H9 (cell line): ENCODE measurements around the gene DYRK4. TPM values are rescaled to one million over a fixed set of nuclear protein-coding genes. Genes with fewer than 3 reads are reported as not detected.

Source experiments
- DNase-seq: peaks from one replicate; pipeline ENCODE4 v3.0.0-alpha.2; 2017
- H2AFZ ChIP-seq: one replicate; pipeline ENCODE4 v1.6.1; 2013; ENCODE audit warnings: mild to moderate bottlenecking, low read length, control low read depth, moderate library complexity
- H2AK5ac ChIP-seq: 2 replicates; pipeline ENCODE4 v1.6.1; 2013; ENCODE audit warnings: low read length, control low read depth, mixed read lengths; ENCODE audit not compliant: insufficient read length
- H2BK120ac ChIP-seq: one replicate; pipeline ENCODE4 v1.6.1; 2013; ENCODE audit warnings: low read depth, mild to moderate bottlenecking, low read length, control low read depth, inconsistent platforms; ENCODE audit not compliant: poor library complexity, severe bottlenecking
- H2BK12ac ChIP-seq: 2 replicates; pipeline ENCODE4 v1.6.1; 2013; ENCODE audit warnings: low read length, control low read depth, mixed read lengths, low read depth; ENCODE audit not compliant: insufficient read length
- H2BK15ac ChIP-seq: 2 replicates; pipeline ENCODE4 v1.6.1; 2013; ENCODE audit warnings: low read depth, low read length, control low read depth
- H2BK20ac ChIP-seq: one replicate; pipeline ENCODE4 v1.6.1; 2013; ENCODE audit warnings: low read depth, mild to moderate bottlenecking, low read length, control low read depth, inconsistent platforms; ENCODE audit not compliant: poor library complexity, severe bottlenecking
- H2BK5ac ChIP-seq: 2 replicates; pipeline ENCODE4 v1.6.1; 2013; ENCODE audit warnings: low read length, control low read depth, mixed read lengths; ENCODE audit not compliant: insufficient read length
- H3K14ac ChIP-seq: 2 replicates; pipeline ENCODE4 v1.6.1; 2013; ENCODE audit warnings: low read length, control low read depth; ENCODE audit not compliant: insufficient read depth
- H3K18ac ChIP-seq: 2 replicates; pipeline ENCODE4 v1.6.1; 2013; ENCODE audit warnings: low read depth, mild to moderate bottlenecking, mixed read lengths, low read length, control low read depth; ENCODE audit not compliant: insufficient read length
- H3K23ac ChIP-seq: 2 replicates; pipeline ENCODE4 v1.6.1; 2013; ENCODE audit warnings: low read length, control low read depth, mixed read lengths, low read depth; ENCODE audit not compliant: insufficient read length
- H3K23me2 ChIP-seq: 2 replicates; pipeline ENCODE4 v1.6.1; 2013; ENCODE audit warnings: low read depth, mild to moderate bottlenecking, mixed read lengths, low read length, control low read depth; ENCODE audit not compliant: insufficient read length, poor library complexity, severe bottlenecking
- H3K27ac ChIP-seq: 2 replicates; pipeline ENCODE4 v1.5.1; 2013; ENCODE audit warnings: low read length, control low read depth, mixed read lengths, low read depth; ENCODE audit not compliant: insufficient read length
- H3K27me3 ChIP-seq: 2 replicates; pipeline ENCODE4 v1.6.1; 2013; ENCODE audit warnings: low read length, control low read depth, inconsistent platforms; ENCODE audit not compliant: insufficient read depth
- H3K4ac ChIP-seq: 2 replicates; pipeline ENCODE4 v1.6.1; 2013; ENCODE audit warnings: low read depth, mild to moderate bottlenecking, control low read depth, inconsistent platforms, low read length, moderate library complexity
- H3K4me1 ChIP-seq: 2 replicates; pipeline ENCODE4 v1.6.1; 2013; ENCODE audit warnings: low read length, control low read depth, inconsistent platforms; ENCODE audit not compliant: insufficient read depth
- H3K4me2 ChIP-seq: 2 replicates; pipeline ENCODE4 v1.6.1; 2013; ENCODE audit warnings: low read length, control low read depth, mixed read lengths; ENCODE audit not compliant: insufficient read length, insufficient read depth
- H3K56ac ChIP-seq: 2 replicates; pipeline ENCODE4 v1.6.1; 2013; ENCODE audit warnings: low read depth, mild to moderate bottlenecking, mixed read lengths, low read length, control low read depth; ENCODE audit not compliant: insufficient read length
- H3K79me1 ChIP-seq: 2 replicates; pipeline ENCODE4 v1.6.1; 2013; ENCODE audit warnings: low read depth, mild to moderate bottlenecking, moderate library complexity, low read length, control low read depth, inconsistent platforms; ENCODE audit not compliant: insufficient read depth, poor library complexity, severe bottlenecking
- H3K79me2 ChIP-seq: 2 replicates; pipeline ENCODE4 v1.6.1; 2013; ENCODE audit warnings: low read length, control low read depth, inconsistent platforms; ENCODE audit not compliant: insufficient read depth
- H3K9ac ChIP-seq: 2 replicates; pipeline ENCODE4 v1.6.1; 2013; ENCODE audit warnings: low read length, control low read depth, mixed read lengths; ENCODE audit not compliant: insufficient read length; ENCODE audit errors: extremely low read depth
- H3K9me3 ChIP-seq: one replicate; pipeline ENCODE4 v1.6.1; 2013; ENCODE audit warnings: low read depth, low read length, inconsistent platforms; ENCODE audit not compliant: control insufficient read depth
- H3T11ph ChIP-seq: one replicate; pipeline ENCODE4 v1.6.1; 2013; ENCODE audit warnings: mild to moderate bottlenecking, low read length, control low read depth, inconsistent platforms
- H4K20me1 ChIP-seq: one replicate; pipeline ENCODE4 v1.6.1; 2013; ENCODE audit not compliant: control insufficient read depth, insufficient read length, insufficient read depth
- H4K5ac ChIP-seq: 2 replicates; pipeline ENCODE4 v1.6.1; 2013; ENCODE audit warnings: low read depth, mild to moderate bottlenecking, mixed read lengths, low read length, control low read depth; ENCODE audit not compliant: insufficient read length
- H4K8ac ChIP-seq: replicated peaks from 2 replicates; pipeline ENCODE4 v1.6.1; 2013; ENCODE audit warnings: low read length, control low read depth, mixed read lengths, low read depth; ENCODE audit not compliant: insufficient read length
- H4K91ac ChIP-seq: 2 replicates; pipeline ENCODE4 v1.6.1; 2013; ENCODE audit warnings: low read depth, mild to moderate bottlenecking, moderate library complexity, mixed read lengths, low read length, control low read depth; ENCODE audit not compliant: insufficient read length
- H3K27ac Mint-ChIP-seq, 3 experiments: 2 replicates in 2 of 3; 3 replicates in 1 of 3; pipeline ENCODE4 v1.8.0; 2020 to 2021; ENCODE audit warnings: mixed read lengths in 3 of 3, mild to moderate bottlenecking in 1 of 3, moderate library complexity in 1 of 3
- H3K27me3 Mint-ChIP-seq: 2 replicates; pipeline ENCODE4 v1.8.0; 2021; ENCODE audit warnings: low read depth, mild to moderate bottlenecking, moderate library complexity, mixed read lengths
- H3K36me3 Mint-ChIP-seq, 3 experiments: 2 replicates in 2 of 3; 3 replicates in 1 of 3; pipeline ENCODE4 v1.8.0; 2020 to 2021; ENCODE audit warnings: low read depth in 3 of 3, mixed read lengths in 3 of 3; ENCODE audit not compliant: insufficient read depth in 1 of 3
- H3K4me1 Mint-ChIP-seq, 2 experiments: 2 replicates each; pipeline ENCODE4 v1.8.0; 2020; ENCODE audit warnings: mixed read lengths in 2 of 2
- H3K4me3 Mint-ChIP-seq, 2 experiments: 2 replicates in 1 of 2; 3 replicates in 1 of 2; pipeline ENCODE4 v1.8.0; 2020 to 2021; ENCODE audit warnings: mild to moderate bottlenecking in 2 of 2, mixed read lengths in 2 of 2, moderate library complexity in 1 of 2
- H3K9me3 Mint-ChIP-seq, 2 experiments: 2 replicates in 1 of 2; 3 replicates in 1 of 2; pipeline ENCODE4 v1.8.0; 2020; ENCODE audit warnings: mild to moderate bottlenecking in 2 of 2, mixed read lengths in 2 of 2, moderate library complexity in 1 of 2
- CTCF ChIP-seq: fragments of 200-600 bp; sonication (generic); conservative IDR thresholded peaks from 3 replicates; pipeline ENCODE4 v1.8.0; 2021; ENCODE audit warnings: antibody characterized with exemption, mild to moderate bottlenecking
- whole genome bisulfite sequencing: extraction: QIAGEN DNeasy Blood & Tissue Kit; methylation state at CpG from one replicate; pipeline ENCODE4 v1.1.7; 2013; ENCODE audit warnings: missing lambda C conversion rate, low lambda C conversion rate, mixed read lengths; ENCODE audit not compliant: insufficient read length; ENCODE audit errors: extremely low coverage; 5-methylcytosine and 5-hydroxymethylcytosine counted together
- total RNA-seq: library from RNA; stranded (reverse); gene quantifications from 2 replicates; pipeline ENCODE4 v1.2.1, GENCODE V29; 2021

The DYRK4 gene
- total RNA-seq, 1 experiment from 2014 or later, result 15.5 TPM

- Mint-ChIP-seq H3K9me3 (no peaks in the 10 kb centered on the region), H3K4me3 (peak overlapping the region in 1 of 2 experiments; percentile 12; a peak in 1 of 5 replicates), H3K36me3 (no peaks in the 10 kb centered on the region), H3K4me1 (peaks cover 20 to 25% of the 10 kb centered on the region in 2 experiments), H3K27ac (peak overlapping the region in 1 of 3 experiments; percentile 93; a peak in 2 of 7 replicates), H3K27me3 (peaks cover 10% of the 10 kb centered on the region)
- Histone ChIP-seq H3K79me2 (no peaks in the 10 kb centered on the region), H3K23ac (no peak overlapping the region), H3K27ac (no peak overlapping the region), H3K4me1 (no peaks in the 10 kb centered on the region; the same call in 1 of the 2 replicates), H3K56ac (no peak overlapping the region), H3K27me3 (no peaks in the 10 kb centered on the region), H2BK15ac (no peak overlapping the region), H2BK120ac (no peak overlapping the region), H3K9me3 (no peaks in the 10 kb centered on the region), H2AFZ (no peak overlapping the region), H4K5ac (no peak overlapping the region), H2BK12ac (no peak overlapping the region), H3K79me1 (no peaks in the 10 kb centered on the region), H4K20me1 (no peaks in the 10 kb centered on the region), H3K23me2 (no peaks in the 10 kb centered on the region), H2BK20ac (no peak overlapping the region), H3K14ac (no peak overlapping the region), H4K8ac (no peak overlapping the region), H3T11ph (no peak overlapping the region), H3K18ac (no peak overlapping the region), H2BK5ac (no peak overlapping the region), H3K9ac (no peak overlapping the region), H2AK5ac (no peak overlapping the region), H3K4ac (no peak overlapping the region), H4K91ac (no peak overlapping the region), H3K4me2 (no peak overlapping the region)
- no peak for TF ChIP-seq CTCF
- DNase-seq, result no peak
- no CpG with 5 or more reads among the region's 3 CpGs for whole genome bisulfite sequencing
Observed at GRCh38 chr12:4580281-4580688, 18.3 kb downstream of the DYRK4 start.
